MCF 10A (cell line): ENCODE measurements around the gene ARL13B. TPM values are rescaled to one million over a fixed set of nuclear protein-coding genes. Genes with fewer than 3 reads are reported as not detected.
"Not testable (repeated sequence)": the region's sequence is repeated elsewhere in the genome, so short reads cannot be mapped to it uniquely, and the experiment has no call there.

Experiments
- BruUV-seq: library from RNA; stranded (reverse); fragments of 400-500 nt; replicated peaks from 2 replicates; lab custom pipeline; 2021; lab: Mats Ljungman, UMichigan
- CTCF ChIA-PET: fragments of 300-600 bp; sonication (Branson Sonifier 250); formaldehyde crosslinking; extraction: SDS; loops from one replicate; lab custom pipeline; 2021; ENCODE audit warnings: antibody characterized with exemption, inconsistent platforms; lab: Yijun Ruan, JAX
- POLR2A ChIA-PET: fragments of 300-600, 350-650 bp; sonication (Branson Sonifier 250); formaldehyde crosslinking; extraction: SDS; loops from one replicate; lab custom pipeline; 2020; ENCODE audit warnings: antibody characterized with exemption, inconsistent platforms; lab: Yijun Ruan, JAX
- DNase-seq: peaks from one replicate; pipeline ENCODE4 v3.0.0-alpha.2; 2018; ENCODE audit not compliant: unreplicated experiment
- H3K27ac Mint-ChIP-seq: one replicate; pipeline ENCODE4 v1.8.0; 2022; ENCODE audit warnings: mild to moderate bottlenecking, low read depth, mixed read lengths; ENCODE audit not compliant: unreplicated experiment
- H3K27me3 Mint-ChIP-seq: one replicate; pipeline ENCODE4 v1.8.0; 2022; ENCODE audit warnings: mixed read lengths; ENCODE audit not compliant: insufficient read depth, unreplicated experiment
- H3K36me3 Mint-ChIP-seq: one replicate; pipeline ENCODE4 v1.8.0; 2022; ENCODE audit warnings: mild to moderate bottlenecking, moderate library complexity, mixed read lengths; ENCODE audit not compliant: insufficient read depth, unreplicated experiment
- H3K4me1 Mint-ChIP-seq: one replicate; pipeline ENCODE4 v1.8.0; 2022; ENCODE audit warnings: mixed read lengths; ENCODE audit not compliant: insufficient read depth, unreplicated experiment
- H3K4me3 Mint-ChIP-seq: one replicate; pipeline ENCODE4 v1.8.0; 2022; ENCODE audit warnings: mild to moderate bottlenecking, moderate library complexity, mixed read lengths; ENCODE audit not compliant: unreplicated experiment
- H3K9me3 Mint-ChIP-seq: one replicate; pipeline ENCODE4 v1.8.0; 2022; ENCODE audit warnings: mixed read lengths; ENCODE audit not compliant: unreplicated experiment
- CTCF ChIP-seq: fragments of 200-600 bp; IDR thresholded peaks from one replicate; pipeline ENCODE4 v1.8.0; 2022; ENCODE audit warnings: antibody characterized with exemption, mild to moderate bottlenecking; ENCODE audit not compliant: unreplicated experiment
- intact Hi-C: fragments of 100-400 bp; cut with micrococcal nuclease; formaldehyde crosslinking; loops from 2 replicates; pipeline ENCODE4 v1.14.1; 2022
- total RNA-seq: library from RNA; stranded (reverse); gene quantifications from 2 replicates; pipeline ENCODE4 v1.2.3, GENCODE V29; 2022

The ARL13B gene
- total RNA-seq, 1 experiment from 2014 or later, result 22.0 TPM

GRCh38 chr3:94043285-94043684 lies 63.3 kb downstream of the ARL13B start:
- POLR2A ChIA-PET, result no interaction called here
- Mint-ChIP-seq H3K4me1 (no peaks in the 10 kb centered on the region), H3K36me3 (peaks cover 28% of the 10 kb centered on the region), H3K27me3 (no peaks in the 10 kb centered on the region), H3K4me3 (no peak overlapping the region), H3K27ac (no peak overlapping the region), H3K9me3 (no peaks in the 10 kb centered on the region)
- DNase-seq, result no peak
- no peak for TF ChIP-seq CTCF
- intact Hi-C loops, result no loop called here
- CTCF ChIA-PET, result no interaction called here
- no TSS peak for BruUV-seq

GRCh38 chr3:94044100-94044936 lies 64.4 kb downstream of the ARL13B start:
- CTCF ChIA-PET, H3K4me1 Mint-ChIP-seq, BruUV-seq, DNase-seq, H3K27me3 Mint-ChIP-seq, H3K27ac Mint-ChIP-seq, POLR2A ChIA-PET, H3K4me3 Mint-ChIP-seq, H3K9me3 Mint-ChIP-seq, intact Hi-C loops: not testable (repeated sequence)
- H3K36me3 Mint-ChIP-seq, result peaks cover 28% of the 10 kb centered on the region

DNA sequence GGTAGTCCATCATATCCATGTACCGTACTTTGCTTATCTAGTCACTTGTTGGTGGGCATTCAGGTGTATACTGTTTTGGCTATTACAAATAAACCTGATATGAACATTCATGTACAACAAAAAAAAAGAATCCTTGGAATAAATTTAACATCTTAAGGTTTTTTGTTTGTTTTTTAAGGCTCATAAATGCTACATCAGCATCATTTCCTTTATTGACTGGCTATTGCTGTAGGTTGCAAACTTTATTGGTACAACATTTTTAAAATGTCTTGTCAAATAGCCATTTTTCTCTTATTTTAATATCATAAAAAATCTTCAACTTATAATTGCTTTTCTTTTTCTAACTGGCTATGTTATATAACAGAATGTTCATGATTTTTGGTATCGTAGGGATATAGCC lies 66.6 kb downstream of the ARL13B start:
- TF ChIP-seq CTCF, result no peak
- Mint-ChIP-seq H3K4me1 (no peaks in the 10 kb centered on the region), H3K27ac (no peak overlapping the region), H3K4me3 (no peak overlapping the region), H3K27me3 (no peaks in the 10 kb centered on the region), H3K9me3 (no peaks in the 10 kb centered on the region), H3K36me3 (peaks cover 16% of the 10 kb centered on the region)
- CTCF ChIA-PET, result no interaction called here
- no TSS peak for BruUV-seq
- POLR2A ChIA-PET, result no interaction called here
- intact Hi-C loops, result no loop called here
- DNase-seq, result no peak

DNA sequence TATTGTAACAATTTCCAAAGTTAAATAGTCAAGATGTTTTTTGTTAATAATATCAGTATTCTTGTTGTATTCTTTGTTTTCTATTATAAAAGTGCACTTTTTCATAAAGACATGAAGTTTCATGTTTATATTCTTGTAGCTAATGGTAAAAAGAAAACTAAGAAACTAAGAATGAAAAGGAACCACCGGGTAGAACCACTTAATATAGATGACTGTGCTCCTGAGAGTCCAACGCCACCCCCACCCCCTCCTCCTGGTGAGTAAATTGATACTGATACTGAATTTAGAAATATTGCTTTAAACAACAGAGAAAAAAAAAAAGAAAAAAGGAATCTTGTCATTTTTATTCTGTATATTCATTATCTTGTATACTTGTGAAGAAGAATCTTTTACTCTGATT lies 69.3 kb downstream of the ARL13B start:
- DNase-seq, result no peak
- no peak for TF ChIP-seq CTCF
- no peak overlapping the region for H3K4me3 Mint-ChIP-seq
- H3K27me3 Mint-ChIP-seq, result no peaks in the 10 kb centered on the region
- ChIA-PET CTCF (interaction anchor here (0.9 kb wide), 1 partner anchor 20 kb away, joined by 3 read pairs; no protein-coding TSS in a partner anchor), POLR2A (no interaction called here)
- H3K9me3 Mint-ChIP-seq, result no peaks in the 10 kb centered on the region
- H3K27ac Mint-ChIP-seq, result no peak overlapping the region
- no peaks in the 10 kb centered on the region for H3K4me1 Mint-ChIP-seq
- H3K36me3 Mint-ChIP-seq, result peaks cover 9% of the 10 kb centered on the region
- BruUV-seq, result no TSS peak
- intact Hi-C loops, result no loop called here
